Skeletal muscle tissue (tissue), 4 donors: ENCODE data around the gene HMGCL. TPM values are rescaled to one million over a fixed set of nuclear protein-coding genes. Genes with fewer than 3 reads are reported as not detected.
"Not testable (repeated sequence)": the region's sequence is repeated elsewhere in the genome, so short reads cannot be mapped to it uniquely, and the experiment has no call there.

Experiments used
- H3K27ac ChIP-seq: one replicate; pipeline ENCODE4 v1.7.0; 2013; ENCODE audit warnings: mild to moderate bottlenecking, low read depth, low read length, inconsistent platforms
- H3K27me3 ChIP-seq, 3 donors: one replicate each; pipeline ENCODE4 v1.7.0; 2013; ENCODE audit warnings: low read length in 3 of 3; ENCODE audit not compliant: control insufficient read depth in 3 of 3, insufficient read depth in 3 of 3
- H3K36me3 ChIP-seq, 3 donors: one replicate each; pipeline ENCODE4 v1.7.0; 2013; ENCODE audit warnings: low read length in 3 of 3; ENCODE audit not compliant: control insufficient read depth in 3 of 3, insufficient read depth in 3 of 3
- H3K4me1 ChIP-seq, 3 donors: one replicate each; pipeline ENCODE4 v1.7.0; 2013; ENCODE audit warnings: low read length in 3 of 3, mild to moderate bottlenecking in 3 of 3; ENCODE audit not compliant: control insufficient read depth in 3 of 3, insufficient read depth in 3 of 3
- H3K4me3 ChIP-seq, 3 donors: one replicate each; pipeline ENCODE4 v1.7.0; 2013; ENCODE audit warnings: low read length in 3 of 3
- H3K9ac ChIP-seq, 3 donors: one replicate each; pipeline ENCODE4 v1.7.0; 2013; ENCODE audit warnings: low read length in 3 of 3, mild to moderate bottlenecking in 3 of 3, moderate library complexity in 2 of 3, low read depth in 1 of 3
- H3K9me3 ChIP-seq, 3 donors: one replicate each; pipeline ENCODE4 v1.7.0; 2013; ENCODE audit warnings: low read length in 3 of 3; ENCODE audit not compliant: control insufficient read depth in 3 of 3
- total RNA-seq: library from RNA; depleted of rRNA; stranded (reverse); fragments of >200 nt; gene quantifications from one replicate; pipeline ENCODE4 v1.2.3, GENCODE V29; 2014
- donor health status: Osteomylitis.

The HMGCL gene
- total RNA-seq, 1 donor from 2014 or later: 31.3 TPM

DNA sequence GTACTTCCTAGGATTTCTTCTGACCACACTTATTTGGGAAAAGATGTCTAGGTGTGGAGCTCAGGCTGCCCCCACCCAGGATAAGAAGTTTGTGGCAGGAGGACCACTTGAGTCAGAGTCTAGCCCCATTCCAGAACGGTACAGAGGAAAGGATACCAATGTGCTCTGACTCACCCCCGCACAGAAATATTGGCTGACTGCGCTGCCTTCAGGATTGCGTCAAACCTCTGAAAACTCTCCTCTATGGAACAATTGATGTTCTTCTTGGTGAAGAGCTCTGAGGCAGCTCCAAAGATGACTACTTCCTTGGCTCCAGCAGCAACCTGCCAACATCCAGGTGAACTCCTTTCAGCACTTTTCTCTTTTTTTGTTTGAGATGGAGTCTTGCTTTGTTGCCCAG, 11.2 kb downstream of the HMGCL start:
- H3K9me3 ChIP-seq: no peaks in the 10 kb centered on the region
- no peaks in the 10 kb centered on the region for H3K27me3 ChIP-seq
- no peak overlapping the region for H3K9ac ChIP-seq
- peaks cover 27 to 32% (median 28%) of the 10 kb centered on the region in 3 donors for H3K4me1 ChIP-seq
- no peak overlapping the region for H3K4me3 ChIP-seq
- peaks cover 26 to 61% (median 56%) of the 10 kb centered on the region in 3 donors for H3K36me3 ChIP-seq
- no peak overlapping the region for H3K27ac ChIP-seq

DNA sequence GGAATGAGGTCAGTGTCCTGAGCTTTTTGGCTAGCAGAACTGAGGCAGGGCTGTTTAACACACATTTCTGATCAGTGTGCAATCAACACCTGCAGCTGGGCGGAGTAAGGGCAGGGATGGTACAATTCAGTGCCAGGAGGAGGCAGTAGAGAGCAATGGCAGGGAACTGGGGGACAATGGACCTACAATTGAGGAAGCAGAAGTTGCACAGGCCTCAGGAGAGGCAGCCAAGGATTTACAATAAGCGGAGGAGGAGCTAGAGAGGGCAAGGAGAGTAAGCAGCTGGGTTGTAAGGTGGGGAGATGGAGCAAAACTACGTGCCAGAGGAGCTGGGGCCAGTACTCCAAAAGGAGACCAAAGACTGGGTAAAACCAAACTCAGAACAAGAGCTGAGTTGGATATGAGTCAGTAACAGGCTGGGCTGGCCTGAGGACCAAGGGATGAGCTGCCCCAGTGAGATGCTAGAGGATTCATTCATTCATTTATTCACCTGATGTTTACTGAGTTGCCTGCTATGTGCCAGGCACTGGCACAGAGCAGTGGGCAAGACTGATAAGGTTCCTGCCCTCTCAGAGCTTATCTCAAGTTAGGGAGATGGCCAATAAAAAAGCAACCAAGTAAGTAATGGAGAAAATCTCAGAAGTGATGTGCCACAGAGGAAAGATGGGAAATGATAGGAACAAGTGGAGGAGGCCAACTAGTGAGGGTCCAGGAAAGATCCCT, 14.2 kb downstream of the HMGCL start:
- H3K27ac ChIP-seq: no peak overlapping the region
- no peak overlapping the region for H3K4me3 ChIP-seq
- H3K27me3 ChIP-seq: no peaks in the 10 kb centered on the region
- no peak overlapping the region for H3K9ac ChIP-seq
- peaks cover 13 to 23% (median 20%) of the 10 kb centered on the region in 3 donors for H3K4me1 ChIP-seq
- H3K36me3 ChIP-seq: peaks cover 37 to 53% (median 50%) of the 10 kb centered on the region in 3 donors
- H3K9me3 ChIP-seq: no peaks in the 10 kb centered on the region

DNA sequence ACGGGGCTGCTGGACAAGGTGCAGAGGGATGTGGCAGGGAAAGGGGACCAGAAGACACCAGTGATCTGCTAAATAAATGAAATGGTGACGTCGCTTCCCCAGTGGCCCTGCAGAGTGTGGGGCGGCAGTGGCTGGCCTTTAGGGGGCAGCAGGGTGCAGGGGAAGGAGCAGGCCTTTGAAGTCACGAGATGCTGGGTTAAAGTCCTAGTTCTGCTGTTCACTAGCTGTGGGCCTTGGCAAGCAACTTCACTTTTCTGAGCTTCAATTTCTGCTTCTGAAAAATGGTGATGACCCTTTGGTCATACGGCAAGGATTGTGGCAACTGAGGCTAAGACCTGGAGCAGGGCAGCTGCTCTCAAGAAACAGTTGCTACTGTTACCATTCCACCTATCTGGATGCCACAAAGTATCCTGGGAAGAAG, 15.5 kb downstream of the HMGCL start:
- no peak overlapping the region for H3K9ac ChIP-seq
- H3K4me3 ChIP-seq: no peak overlapping the region
- H3K27ac ChIP-seq: peak overlapping the region; percentile 40
- peaks cover 10 to 19% (median 18%) of the 10 kb centered on the region in 3 donors for H3K4me1 ChIP-seq
- H3K36me3 ChIP-seq: peaks cover 46 to 62% (median 52%) of the 10 kb centered on the region in 3 donors
- no peaks in the 10 kb centered on the region for H3K9me3 ChIP-seq
- H3K27me3 ChIP-seq: no peaks in the 10 kb centered on the region

DNA sequence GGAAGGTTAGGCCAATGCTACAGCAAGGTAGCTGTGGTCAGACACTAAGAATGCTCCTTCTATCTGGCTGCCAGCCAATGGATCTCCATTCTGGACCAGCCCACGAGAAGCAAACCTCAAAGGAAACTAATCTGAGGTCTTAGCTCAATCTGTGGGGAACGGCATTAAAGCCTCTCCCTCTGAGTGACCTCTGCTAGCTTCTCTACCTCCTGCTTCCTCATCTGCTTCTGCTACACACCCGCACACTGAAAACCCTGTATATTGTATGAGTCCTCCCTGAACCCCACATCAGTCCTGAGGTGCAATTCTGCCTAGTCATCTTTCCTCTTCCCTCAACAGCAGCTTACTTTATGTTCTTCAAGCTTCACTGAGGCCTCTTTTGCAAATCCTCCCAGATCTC, 17.8 kb downstream of the HMGCL start:
- H3K36me3 ChIP-seq: peaks cover 45 to 54% (median 51%) of the 10 kb centered on the region in 3 donors
- no peaks in the 10 kb centered on the region for H3K9me3 ChIP-seq
- no peak overlapping the region for H3K27ac ChIP-seq
- H3K4me1 ChIP-seq: peaks cover 10 to 19% (median 18%) of the 10 kb centered on the region in 3 donors
- no peaks in the 10 kb centered on the region for H3K27me3 ChIP-seq
- H3K9ac ChIP-seq: no peak overlapping the region
- no peak overlapping the region for H3K4me3 ChIP-seq

DNA sequence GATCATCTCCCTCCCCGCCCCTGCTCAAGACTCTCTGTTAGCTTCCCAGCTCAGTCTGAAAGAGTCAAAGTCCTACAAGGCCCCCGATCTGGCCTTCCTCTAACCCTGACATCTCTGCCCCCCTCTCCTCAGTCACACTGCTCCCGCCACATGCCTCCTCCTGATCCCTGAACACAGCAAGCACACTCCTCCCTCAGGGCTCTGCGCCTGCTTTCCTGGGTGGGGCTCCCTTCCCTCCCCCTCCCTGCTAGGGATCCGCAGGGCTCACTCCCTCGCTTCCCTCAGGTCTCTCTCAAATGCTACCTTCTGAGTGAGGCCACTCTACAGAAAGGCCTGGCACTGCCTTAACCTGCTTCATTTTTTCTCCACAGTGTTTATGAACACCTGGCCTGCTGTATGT, 18.9 kb downstream of the HMGCL start:
- H3K36me3 ChIP-seq: peaks cover 39 to 44% (median 43%) of the 10 kb centered on the region in 3 donors
- H3K9ac ChIP-seq: no peak overlapping the region
- H3K4me1 ChIP-seq: peaks cover 14 to 26% (median 23%) of the 10 kb centered on the region in 3 donors

DNA sequence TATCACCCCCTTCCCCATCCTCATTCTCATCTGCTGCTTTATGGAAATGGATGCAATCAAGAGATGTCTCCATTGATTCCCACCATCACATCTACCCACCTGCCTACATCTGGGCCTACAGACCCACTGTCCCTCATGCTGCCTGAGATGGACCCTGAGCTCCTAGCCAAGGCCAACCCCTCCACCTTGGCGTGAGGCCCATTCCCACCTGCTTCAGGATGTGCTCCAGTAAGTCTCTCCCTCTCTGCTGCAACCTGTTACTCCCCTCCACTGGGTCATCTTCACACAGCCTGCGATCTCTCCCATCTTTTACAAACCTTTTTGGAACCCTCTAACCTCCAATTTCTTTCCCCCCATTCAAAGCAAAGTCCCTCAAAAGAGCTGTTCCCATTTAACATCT, 20.2 kb downstream of the HMGCL start:
- Histone ChIP-seq H3K4me3 (no peak overlapping the region), H3K4me1 (peaks cover 11 to 18% (median 16%) of the 10 kb centered on the region in 3 donors), H3K9me3 (no peaks in the 10 kb centered on the region), H3K27me3 (no peaks in the 10 kb centered on the region), H3K27ac (no peak overlapping the region), H3K9ac (no peak overlapping the region), H3K36me3 (peaks cover 32 to 42% (median 39%) of the 10 kb centered on the region in 3 donors)

More for the DNA sequence above, 18.9 kb downstream of the HMGCL start:
- Histone ChIP-seq H3K27ac (no peak overlapping the region), H3K27me3 (no peaks in the 10 kb centered on the region), H3K4me3 (no peak overlapping the region), H3K9me3 (no peaks in the 10 kb centered on the region)

DNA sequence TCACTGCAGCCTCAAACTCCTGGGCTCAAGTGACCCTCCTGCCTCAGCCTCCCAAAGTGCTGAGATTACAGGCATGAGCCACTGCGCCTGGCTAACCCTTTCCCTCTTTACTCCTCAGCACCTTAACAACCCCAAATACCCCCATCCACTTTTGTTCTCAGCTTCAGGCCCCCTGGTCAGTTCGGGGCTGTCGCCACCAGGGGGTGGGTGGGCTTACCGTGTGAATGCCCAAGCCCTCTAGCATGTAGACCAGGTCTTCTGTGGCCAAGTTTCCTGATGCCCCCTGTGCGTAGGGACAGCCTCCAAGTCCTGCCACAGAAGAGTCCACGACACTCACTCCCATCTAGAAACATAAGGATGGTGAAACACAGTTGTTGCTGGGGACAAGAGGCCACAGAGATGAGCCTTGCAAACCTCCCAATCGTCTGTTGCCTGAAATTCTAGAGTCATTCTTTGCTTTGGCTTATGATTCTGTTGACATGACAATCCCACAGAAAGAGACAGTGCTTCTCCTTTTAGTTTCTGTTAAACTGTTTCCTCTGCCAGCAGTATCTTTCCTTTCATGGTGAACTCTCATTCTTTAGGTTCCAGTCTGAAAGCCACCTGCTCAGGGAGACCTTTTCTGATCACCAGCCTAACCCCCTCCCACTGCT, 20.9 kb downstream of the HMGCL start:
- Histone ChIP-seq H3K9me3 (no peaks in the 10 kb centered on the region), H3K27ac (no peak overlapping the region)

DNA sequence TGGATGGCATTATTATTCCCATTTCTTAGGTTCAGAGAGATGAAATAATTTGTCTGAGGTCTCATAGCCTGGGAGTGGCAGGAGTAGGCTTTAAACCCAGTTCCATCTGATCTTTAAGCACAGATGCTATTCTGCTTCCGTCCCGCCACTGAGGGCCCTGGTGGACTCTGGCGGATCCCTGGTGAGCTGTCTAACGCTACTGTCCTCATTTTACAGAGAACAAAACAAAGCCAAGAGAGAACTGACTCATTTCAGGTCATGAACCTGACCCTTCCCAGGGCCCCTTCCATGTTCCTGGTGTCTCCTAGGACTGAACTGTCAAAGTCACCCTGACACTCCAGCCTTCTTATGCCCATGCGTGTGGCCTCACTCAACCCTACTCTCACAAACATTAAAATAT, 21.6 kb downstream of the HMGCL start:
- Histone ChIP-seq H3K4me3 (no peak overlapping the region), H3K4me1 (peaks cover 19 to 27% (median 24%) of the 10 kb centered on the region in 3 donors), H3K9me3 (no peaks in the 10 kb centered on the region), H3K27ac (no peak overlapping the region), H3K9ac (no peak overlapping the region), H3K36me3 (peaks cover 32 to 42% (median 39%) of the 10 kb centered on the region in 3 donors), H3K27me3 (no peaks in the 10 kb centered on the region)

More for the DNA sequence above, 20.9 kb downstream of the HMGCL start:
- Histone ChIP-seq H3K36me3 (peaks cover 32 to 42% (median 39%) of the 10 kb centered on the region in 3 donors), H3K4me1 (peaks cover 14 to 20% (median 18%) of the 10 kb centered on the region in 3 donors), H3K4me3 (no peak overlapping the region), H3K9ac (peak overlapping the region in 1 of 3 donors; percentile 16), H3K27me3 (no peaks in the 10 kb centered on the region)

DNA sequence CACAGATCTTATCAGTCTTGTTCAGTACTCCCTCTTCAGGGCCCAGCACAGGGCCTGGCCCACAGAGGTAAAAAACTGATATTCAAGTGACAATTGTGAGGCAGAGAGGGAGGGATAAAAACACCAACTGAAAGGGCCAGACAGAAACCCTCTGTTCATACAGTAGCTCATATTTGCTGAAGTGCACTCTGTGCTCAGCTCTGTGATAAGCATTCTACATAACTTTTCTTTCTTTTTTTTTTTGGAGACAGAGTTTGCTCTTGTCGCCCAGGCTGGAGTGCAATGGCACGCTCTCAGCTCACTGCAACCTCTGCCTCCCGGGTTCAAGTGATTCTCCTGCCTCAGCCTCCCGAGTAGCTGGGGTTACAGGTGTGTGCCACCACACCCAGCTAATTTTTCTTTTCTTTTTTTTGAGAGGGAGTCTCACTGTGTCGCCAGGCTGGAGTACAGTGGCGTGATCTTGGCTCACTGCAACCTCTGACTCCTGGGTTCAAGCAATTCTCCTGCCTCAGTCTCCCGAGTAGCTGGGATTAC, 22.4 kb downstream of the HMGCL start:
- H3K9ac ChIP-seq, H3K27me3 ChIP-seq, H3K4me3 ChIP-seq, H3K27ac ChIP-seq, H3K9me3 ChIP-seq: not testable (repeated sequence)
- Histone ChIP-seq H3K4me1 (peaks cover 19 to 35% (median 28%) of the 10 kb centered on the region in 3 donors), H3K36me3 (peaks cover 27 to 37% (median 35%) of the 10 kb centered on the region in 3 donors)

DNA sequence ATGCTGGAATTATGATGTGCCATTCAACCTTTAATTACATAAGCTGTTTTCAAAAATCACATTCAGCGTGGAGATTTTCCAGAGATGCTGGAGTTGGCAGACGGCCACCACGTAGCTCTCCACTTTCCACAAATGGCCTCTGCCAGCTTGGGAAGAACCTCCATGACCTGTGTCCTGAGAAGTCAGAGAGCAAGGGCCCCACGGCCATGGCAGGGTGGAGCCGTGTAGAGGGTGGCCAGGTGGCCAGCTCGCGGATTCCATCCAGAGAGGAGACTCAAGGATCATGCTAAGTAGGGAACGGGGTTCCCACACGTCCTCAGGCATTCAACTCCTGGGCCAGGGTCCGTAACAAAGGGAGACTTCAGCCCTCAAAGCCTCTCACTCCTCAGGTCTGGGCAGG, 23.4 kb downstream of the HMGCL start:
- H3K9ac ChIP-seq: peak overlapping the region in 2 of 3 donors; percentile 79 to 86
- H3K27ac ChIP-seq: no peak overlapping the region
- H3K4me3 ChIP-seq: no peak overlapping the region
- no peaks in the 10 kb centered on the region for H3K9me3 ChIP-seq
- H3K36me3 ChIP-seq: peaks cover 20 to 34% (median 31%) of the 10 kb centered on the region in 3 donors
- no peaks in the 10 kb centered on the region for H3K27me3 ChIP-seq
- H3K4me1 ChIP-seq: peaks cover 19 to 37% (median 25%) of the 10 kb centered on the region in 3 donors
